Measurements from ENCODE around the gene ARHGAP20.

DNA sequence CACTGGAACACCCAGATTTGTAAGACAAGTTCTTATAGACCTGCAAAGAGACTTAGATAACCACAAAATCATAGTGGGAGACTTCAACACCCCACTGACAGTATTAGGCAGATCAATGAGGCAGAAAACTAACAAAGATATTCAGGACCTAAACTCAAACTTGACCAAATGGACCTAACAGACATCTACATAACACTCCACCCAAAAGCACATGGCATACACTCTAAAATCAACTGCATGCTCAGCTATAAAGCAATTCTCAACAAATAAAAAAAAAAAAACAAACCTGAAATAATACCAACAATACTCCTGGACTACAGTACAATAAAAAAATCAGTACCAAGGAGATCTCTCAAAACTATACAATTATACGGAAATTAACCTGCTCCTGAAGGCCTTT lies 167.5 kb downstream of the ARHGAP20 start:
- TF ChIP-seq, protein P1, sequence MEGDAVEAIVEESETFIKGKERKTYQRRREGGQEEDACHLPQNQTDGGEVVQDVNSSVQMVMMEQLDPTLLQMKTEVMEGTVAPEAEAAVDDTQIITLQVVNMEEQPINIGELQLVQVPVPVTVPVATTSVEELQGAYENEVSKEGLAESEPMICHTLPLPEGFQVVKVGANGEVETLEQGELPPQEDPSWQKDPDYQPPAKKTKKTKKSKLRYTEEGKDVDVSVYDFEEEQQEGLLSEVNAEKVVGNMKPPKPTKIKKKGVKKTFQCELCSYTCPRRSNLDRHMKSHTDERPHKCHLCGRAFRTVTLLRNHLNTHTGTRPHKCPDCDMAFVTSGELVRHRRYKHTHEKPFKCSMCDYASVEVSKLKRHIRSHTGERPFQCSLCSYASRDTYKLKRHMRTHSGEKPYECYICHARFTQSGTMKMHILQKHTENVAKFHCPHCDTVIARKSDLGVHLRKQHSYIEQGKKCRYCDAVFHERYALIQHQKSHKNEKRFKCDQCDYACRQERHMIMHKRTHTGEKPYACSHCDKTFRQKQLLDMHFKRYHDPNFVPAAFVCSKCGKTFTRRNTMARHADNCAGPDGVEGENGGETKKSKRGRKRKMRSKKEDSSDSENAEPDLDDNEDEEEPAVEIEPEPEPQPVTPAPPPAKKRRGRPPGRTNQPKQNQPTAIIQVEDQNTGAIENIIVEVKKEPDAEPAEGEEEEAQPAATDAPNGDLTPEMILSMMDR (IDR thresholded peaks at IDR 0.05 in 4 of 5, conservative IDR thresholded peaks at IDR 0.05 in 1 of 5): no peak
- TF ChIP-seq POLR2A (IDR thresholded peaks at IDR 0.05): no peak
